PC-3 (cell line): ENCODE measurements around the gene CYP19A1.

Source experiments
- EZH2 ChIP-seq: fragments of 300-600 bp; sonication (generic); IDR thresholded peaks from one replicate; pipeline ENCODE4 v1.6.1; 2017; ENCODE audit warnings: antibody characterized with exemption, mild to moderate bottlenecking, low read length; ENCODE audit not compliant: unreplicated experiment
- EZH2phosphoT487 ChIP-seq: fragments of 300-600 bp; sonication (generic); IDR thresholded peaks from 2 replicates; pipeline ENCODE4 v1.6.1; 2018; ENCODE audit warnings: mild to moderate bottlenecking, antibody characterized with exemption, low read length, borderline replicate concordance
- TF ChIP-seq, protein P1 (sequence below): fragments of 300-600 bp; sonication (generic); conservative IDR thresholded peaks from 2 replicates; pipeline ENCODE4 v1.5.1; 2017; ENCODE audit warnings: antibody characterized with exemption, low read depth, mild to moderate bottlenecking, low read length

DNA sequence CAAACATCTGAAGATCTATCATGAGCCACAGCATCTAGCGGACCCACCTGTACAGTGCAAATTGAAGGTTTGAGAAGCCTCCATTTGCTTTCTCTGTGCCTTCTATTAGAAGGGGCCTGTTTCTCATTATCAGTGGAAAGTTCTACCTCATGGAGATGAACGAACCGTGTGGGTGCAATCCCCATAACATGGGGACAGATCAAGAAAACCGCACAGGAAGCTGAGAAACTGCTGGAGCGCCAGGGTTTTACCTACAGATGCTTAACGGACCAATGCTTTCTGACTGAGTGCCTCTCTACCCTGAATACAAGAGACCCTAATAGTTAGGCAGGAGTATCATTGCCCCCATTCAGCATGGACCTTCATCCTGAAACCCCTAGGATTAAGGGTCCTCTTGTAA is 53.5 kb downstream of the CYP19A1 start:
- TF ChIP-seq, protein P1, sequence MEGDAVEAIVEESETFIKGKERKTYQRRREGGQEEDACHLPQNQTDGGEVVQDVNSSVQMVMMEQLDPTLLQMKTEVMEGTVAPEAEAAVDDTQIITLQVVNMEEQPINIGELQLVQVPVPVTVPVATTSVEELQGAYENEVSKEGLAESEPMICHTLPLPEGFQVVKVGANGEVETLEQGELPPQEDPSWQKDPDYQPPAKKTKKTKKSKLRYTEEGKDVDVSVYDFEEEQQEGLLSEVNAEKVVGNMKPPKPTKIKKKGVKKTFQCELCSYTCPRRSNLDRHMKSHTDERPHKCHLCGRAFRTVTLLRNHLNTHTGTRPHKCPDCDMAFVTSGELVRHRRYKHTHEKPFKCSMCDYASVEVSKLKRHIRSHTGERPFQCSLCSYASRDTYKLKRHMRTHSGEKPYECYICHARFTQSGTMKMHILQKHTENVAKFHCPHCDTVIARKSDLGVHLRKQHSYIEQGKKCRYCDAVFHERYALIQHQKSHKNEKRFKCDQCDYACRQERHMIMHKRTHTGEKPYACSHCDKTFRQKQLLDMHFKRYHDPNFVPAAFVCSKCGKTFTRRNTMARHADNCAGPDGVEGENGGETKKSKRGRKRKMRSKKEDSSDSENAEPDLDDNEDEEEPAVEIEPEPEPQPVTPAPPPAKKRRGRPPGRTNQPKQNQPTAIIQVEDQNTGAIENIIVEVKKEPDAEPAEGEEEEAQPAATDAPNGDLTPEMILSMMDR, result no peak
- TF ChIP-seq EZH2, result no peak
- no peak for TF ChIP-seq EZH2phosphoT487
